HL-60 (cell line): Measurements from ENCODE around the gene SMARCE1.

ENCODE experiments used
- POLR2AphosphoS5 ChIP-seq: IDR thresholded peaks from 2 replicates; pipeline ENCODE4 v1.6.1; 2012; ENCODE audit warnings: low read depth
- SPI1 ChIP-seq: IDR thresholded peaks from 2 replicates; pipeline ENCODE4 v1.6.1; 2012; ENCODE audit warnings: low read depth, mild to moderate bottlenecking, borderline replicate concordance
- TF ChIP-seq, protein P1 (sequence below): IDR thresholded peaks from one replicate; pipeline ENCODE4 v1.5.1; 2011; ENCODE audit warnings: low read length, control low read depth, inconsistent platforms; ENCODE audit not compliant: insufficient read depth
- TF ChIP-seq, protein P2 (sequence below): IDR thresholded peaks from 2 replicates; pipeline ENCODE4 v1.6.1; 2012; ENCODE audit warnings: low read depth; ENCODE audit not compliant: insufficient replicate concordance

DNA sequence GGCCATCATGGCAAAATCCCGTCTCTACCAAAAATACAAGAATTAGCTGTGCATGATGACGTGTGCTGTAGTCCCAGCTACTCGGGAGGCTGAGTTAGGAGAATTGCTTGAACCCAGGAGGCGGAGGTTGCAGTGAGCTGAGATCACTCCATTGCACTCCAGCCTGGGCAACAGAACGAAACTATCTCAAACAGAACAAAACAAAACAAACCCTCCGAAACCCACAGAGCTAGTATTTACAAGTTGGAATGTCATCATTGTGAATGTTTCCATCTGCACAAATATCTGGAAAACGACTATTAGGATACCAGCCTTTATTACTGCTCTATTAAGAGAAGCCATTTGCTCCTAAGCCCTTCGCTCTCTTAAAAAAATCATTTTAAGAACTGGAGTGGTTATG lies 26.0 kb downstream of the SMARCE1 start:
- TF ChIP-seq, protein P1, sequence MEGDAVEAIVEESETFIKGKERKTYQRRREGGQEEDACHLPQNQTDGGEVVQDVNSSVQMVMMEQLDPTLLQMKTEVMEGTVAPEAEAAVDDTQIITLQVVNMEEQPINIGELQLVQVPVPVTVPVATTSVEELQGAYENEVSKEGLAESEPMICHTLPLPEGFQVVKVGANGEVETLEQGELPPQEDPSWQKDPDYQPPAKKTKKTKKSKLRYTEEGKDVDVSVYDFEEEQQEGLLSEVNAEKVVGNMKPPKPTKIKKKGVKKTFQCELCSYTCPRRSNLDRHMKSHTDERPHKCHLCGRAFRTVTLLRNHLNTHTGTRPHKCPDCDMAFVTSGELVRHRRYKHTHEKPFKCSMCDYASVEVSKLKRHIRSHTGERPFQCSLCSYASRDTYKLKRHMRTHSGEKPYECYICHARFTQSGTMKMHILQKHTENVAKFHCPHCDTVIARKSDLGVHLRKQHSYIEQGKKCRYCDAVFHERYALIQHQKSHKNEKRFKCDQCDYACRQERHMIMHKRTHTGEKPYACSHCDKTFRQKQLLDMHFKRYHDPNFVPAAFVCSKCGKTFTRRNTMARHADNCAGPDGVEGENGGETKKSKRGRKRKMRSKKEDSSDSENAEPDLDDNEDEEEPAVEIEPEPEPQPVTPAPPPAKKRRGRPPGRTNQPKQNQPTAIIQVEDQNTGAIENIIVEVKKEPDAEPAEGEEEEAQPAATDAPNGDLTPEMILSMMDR = no peak
- TF ChIP-seq, protein P2, sequence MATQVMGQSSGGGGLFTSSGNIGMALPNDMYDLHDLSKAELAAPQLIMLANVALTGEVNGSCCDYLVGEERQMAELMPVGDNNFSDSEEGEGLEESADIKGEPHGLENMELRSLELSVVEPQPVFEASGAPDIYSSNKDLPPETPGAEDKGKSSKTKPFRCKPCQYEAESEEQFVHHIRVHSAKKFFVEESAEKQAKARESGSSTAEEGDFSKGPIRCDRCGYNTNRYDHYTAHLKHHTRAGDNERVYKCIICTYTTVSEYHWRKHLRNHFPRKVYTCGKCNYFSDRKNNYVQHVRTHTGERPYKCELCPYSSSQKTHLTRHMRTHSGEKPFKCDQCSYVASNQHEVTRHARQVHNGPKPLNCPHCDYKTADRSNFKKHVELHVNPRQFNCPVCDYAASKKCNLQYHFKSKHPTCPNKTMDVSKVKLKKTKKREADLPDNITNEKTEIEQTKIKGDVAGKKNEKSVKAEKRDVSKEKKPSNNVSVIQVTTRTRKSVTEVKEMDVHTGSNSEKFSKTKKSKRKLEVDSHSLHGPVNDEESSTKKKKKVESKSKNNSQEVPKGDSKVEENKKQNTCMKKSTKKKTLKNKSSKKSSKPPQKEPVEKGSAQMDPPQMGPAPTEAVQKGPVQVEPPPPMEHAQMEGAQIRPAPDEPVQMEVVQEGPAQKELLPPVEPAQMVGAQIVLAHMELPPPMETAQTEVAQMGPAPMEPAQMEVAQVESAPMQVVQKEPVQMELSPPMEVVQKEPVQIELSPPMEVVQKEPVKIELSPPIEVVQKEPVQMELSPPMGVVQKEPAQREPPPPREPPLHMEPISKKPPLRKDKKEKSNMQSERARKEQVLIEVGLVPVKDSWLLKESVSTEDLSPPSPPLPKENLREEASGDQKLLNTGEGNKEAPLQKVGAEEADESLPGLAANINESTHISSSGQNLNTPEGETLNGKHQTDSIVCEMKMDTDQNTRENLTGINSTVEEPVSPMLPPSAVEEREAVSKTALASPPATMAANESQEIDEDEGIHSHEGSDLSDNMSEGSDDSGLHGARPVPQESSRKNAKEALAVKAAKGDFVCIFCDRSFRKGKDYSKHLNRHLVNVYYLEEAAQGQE = no peak
- TF ChIP-seq POLR2AphosphoS5 (no peak), SPI1 (no peak)
